ENCODE results near the gene WDR72. TPM values are rescaled to one million over a fixed set of nuclear protein-coding genes. Genes with fewer than 3 reads are reported as not detected.

Gene WDR72
- total and polyA plus RNA-seq, 2 of the 13 experiments (the other 11 are each of a cell fraction or from before 2014, with no cell fraction given) = 0.21 to 0.60 TPM

DNA sequence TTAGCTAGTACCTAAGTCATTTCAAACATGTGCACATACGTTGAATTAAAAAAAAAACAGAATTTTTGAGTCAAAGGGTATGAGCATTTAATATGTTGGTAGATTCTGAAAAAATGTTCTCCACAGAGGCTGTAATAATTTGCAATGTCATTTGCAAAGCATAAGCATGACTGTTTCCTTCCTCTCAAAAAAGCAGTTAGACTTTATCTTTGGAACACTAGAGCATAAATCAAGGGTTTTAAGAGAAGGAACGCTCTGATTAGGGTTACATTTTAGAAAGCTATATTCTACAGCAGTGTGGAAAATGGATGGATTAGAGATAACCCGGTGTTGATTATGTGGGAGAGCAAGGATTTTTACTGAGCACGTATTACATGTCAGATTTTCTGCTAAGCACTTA lies 193.7 kb downstream of the WDR72 start (continued):
- TF ChIP-seq, protein P1, sequence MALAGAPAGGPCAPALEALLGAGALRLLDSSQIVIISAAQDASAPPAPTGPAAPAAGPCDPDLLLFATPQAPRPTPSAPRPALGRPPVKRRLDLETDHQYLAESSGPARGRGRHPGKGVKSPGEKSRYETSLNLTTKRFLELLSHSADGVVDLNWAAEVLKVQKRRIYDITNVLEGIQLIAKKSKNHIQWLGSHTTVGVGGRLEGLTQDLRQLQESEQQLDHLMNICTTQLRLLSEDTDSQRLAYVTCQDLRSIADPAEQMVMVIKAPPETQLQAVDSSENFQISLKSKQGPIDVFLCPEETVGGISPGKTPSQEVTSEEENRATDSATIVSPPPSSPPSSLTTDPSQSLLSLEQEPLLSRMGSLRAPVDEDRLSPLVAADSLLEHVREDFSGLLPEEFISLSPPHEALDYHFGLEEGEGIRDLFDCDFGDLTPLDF (CRISPR knock-in tag; IDR thresholded peaks at IDR 0.05) = no peak
- TF ChIP-seq MIXL1 (CRISPR knock-in tag; IDR thresholded peaks at IDR 0.05) = no peak
- TF ChIP-seq USF2 (IDR thresholded peaks at IDR 0.05; ENCODE audit: low read depth, low read length) = no peak
- no peak for TF ChIP-seq USF2 (CRISPR knock-in tag; IDR thresholded peaks at IDR 0.05; ENCODE audit: borderline replicate concordance)
- TF ChIP-seq, protein P2, sequence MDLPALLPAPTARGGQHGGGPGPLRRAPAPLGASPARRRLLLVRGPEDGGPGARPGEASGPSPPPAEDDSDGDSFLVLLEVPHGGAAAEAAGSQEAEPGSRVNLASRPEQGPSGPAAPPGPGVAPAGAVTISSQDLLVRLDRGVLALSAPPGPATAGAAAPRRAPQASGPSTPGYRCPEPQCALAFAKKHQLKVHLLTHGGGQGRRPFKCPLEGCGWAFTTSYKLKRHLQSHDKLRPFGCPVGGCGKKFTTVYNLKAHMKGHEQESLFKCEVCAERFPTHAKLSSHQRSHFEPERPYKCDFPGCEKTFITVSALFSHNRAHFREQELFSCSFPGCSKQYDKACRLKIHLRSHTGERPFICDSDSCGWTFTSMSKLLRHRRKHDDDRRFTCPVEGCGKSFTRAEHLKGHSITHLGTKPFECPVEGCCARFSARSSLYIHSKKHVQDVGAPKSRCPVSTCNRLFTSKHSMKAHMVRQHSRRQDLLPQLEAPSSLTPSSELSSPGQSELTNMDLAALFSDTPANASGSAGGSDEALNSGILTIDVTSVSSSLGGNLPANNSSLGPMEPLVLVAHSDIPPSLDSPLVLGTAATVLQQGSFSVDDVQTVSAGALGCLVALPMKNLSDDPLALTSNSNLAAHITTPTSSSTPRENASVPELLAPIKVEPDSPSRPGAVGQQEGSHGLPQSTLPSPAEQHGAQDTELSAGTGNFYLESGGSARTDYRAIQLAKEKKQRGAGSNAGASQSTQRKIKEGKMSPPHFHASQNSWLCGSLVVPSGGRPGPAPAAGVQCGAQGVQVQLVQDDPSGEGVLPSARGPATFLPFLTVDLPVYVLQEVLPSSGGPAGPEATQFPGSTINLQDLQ (CRISPR knock-in tag; IDR thresholded peaks at IDR 0.05) = no peak
- TF ChIP-seq LRRFIP1 (CRISPR knock-in tag; conservative IDR thresholded peaks at IDR 0.05) = no peak
- TF ChIP-seq GATA4 (IDR thresholded peaks at IDR 0.05; ENCODE audit: borderline replicate concordance, low read depth) = no peak
- no peak for TF ChIP-seq ZNF224 (CRISPR knock-in tag; IDR thresholded peaks at IDR 0.05)
- no peak for TF ChIP-seq ZIK1 (CRISPR knock-in tag; IDR thresholded peaks at IDR 0.05; ENCODE audit: borderline replicate concordance, low read depth)
- no peak for TF ChIP-seq MNT (IDR thresholded peaks at IDR 0.05)
- TF ChIP-seq, protein P3, sequence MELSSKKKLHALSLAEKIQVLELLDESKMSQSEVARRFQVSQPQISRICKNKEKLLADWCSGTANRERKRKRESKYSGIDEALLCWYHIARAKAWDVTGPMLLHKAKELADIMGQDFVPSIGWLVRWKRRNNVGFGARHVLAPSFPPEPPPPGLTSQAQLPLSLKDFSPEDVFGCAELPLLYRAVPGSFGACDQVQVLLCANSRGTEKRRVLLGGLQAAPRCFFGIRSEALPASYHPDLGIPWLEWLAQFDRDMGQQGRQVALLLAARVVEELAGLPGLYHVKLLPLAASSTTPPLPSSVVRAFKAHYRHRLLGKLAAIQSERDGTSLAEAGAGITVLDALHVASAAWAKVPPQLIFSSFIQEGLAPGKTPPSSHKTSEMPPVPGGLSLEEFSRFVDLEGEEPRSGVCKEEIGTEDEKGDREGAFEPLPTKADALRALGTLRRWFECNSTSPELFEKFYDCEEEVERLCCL (CRISPR knock-in tag; IDR thresholded peaks at IDR 0.05; ENCODE audit: borderline replicate concordance) = no peak
- TF ChIP-seq CSRNP1 (CRISPR knock-in tag; IDR thresholded peaks at IDR 0.05) = no peak
- no peak for TF ChIP-seq SKIL (CRISPR knock-in tag; IDR thresholded peaks at IDR 0.05; ENCODE audit: borderline replicate concordance)

All from HepG2 (cell line).